NB4 (cell line): ENCODE data around the gene ASIC2.

ENCODE experiments used
- POLR2A ChIP-seq: IDR thresholded peaks from 2 replicates; pipeline ENCODE4 v1.6.1; 2011; ENCODE audit warnings: mild to moderate bottlenecking; ENCODE audit not compliant: insufficient read length; ENCODE audit errors: extremely low read depth
- TF ChIP-seq, protein P1 (sequence below): IDR thresholded peaks from one replicate; pipeline ENCODE4 v1.5.1; 2012; ENCODE audit warnings: low read depth, low read length

DNA sequence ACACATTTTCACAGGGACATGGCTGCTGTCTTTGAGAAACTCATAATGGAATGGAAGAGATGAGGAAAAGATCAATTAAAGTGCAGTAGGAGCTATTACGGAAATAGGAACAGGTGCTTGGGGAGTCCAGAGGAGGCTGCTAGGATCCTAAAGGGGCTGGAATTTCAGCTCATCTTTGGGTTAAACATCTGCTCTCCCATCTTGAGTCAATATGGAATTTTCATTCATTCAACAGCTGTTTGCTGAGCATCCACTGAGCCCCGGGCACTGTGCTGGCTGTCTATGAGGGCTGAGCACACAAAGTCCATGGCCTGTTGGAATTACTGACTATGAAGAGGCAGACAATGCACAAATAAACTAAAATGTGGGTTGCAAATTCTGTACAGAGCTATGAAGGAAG lies 47.9 kb downstream of the ASIC2 start:
- TF ChIP-seq, protein P1, sequence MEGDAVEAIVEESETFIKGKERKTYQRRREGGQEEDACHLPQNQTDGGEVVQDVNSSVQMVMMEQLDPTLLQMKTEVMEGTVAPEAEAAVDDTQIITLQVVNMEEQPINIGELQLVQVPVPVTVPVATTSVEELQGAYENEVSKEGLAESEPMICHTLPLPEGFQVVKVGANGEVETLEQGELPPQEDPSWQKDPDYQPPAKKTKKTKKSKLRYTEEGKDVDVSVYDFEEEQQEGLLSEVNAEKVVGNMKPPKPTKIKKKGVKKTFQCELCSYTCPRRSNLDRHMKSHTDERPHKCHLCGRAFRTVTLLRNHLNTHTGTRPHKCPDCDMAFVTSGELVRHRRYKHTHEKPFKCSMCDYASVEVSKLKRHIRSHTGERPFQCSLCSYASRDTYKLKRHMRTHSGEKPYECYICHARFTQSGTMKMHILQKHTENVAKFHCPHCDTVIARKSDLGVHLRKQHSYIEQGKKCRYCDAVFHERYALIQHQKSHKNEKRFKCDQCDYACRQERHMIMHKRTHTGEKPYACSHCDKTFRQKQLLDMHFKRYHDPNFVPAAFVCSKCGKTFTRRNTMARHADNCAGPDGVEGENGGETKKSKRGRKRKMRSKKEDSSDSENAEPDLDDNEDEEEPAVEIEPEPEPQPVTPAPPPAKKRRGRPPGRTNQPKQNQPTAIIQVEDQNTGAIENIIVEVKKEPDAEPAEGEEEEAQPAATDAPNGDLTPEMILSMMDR = no peak
- TF ChIP-seq POLR2A = no peak
